WI38 (cell line): ENCODE results near the gene ZNF786.
"Not testable (repeated sequence)": the region's sequence is repeated elsewhere in the genome, so short reads cannot be mapped to it uniquely, and the experiment has no call there.

ENCODE experiments used
- H3K4me3 ChIP-seq: 2 replicates; pipeline ENCODE4 v1.5.1; 2011; ENCODE audit warnings: low read depth, mild to moderate bottlenecking, control low read depth, low read length
- TF ChIP-seq, protein P1 (sequence below): IDR thresholded peaks from 2 replicates; pipeline ENCODE4 v1.5.1; 2012; ENCODE audit warnings: low read depth, mild to moderate bottlenecking, control low read depth, low read length

ZNF786 gene

DNA sequence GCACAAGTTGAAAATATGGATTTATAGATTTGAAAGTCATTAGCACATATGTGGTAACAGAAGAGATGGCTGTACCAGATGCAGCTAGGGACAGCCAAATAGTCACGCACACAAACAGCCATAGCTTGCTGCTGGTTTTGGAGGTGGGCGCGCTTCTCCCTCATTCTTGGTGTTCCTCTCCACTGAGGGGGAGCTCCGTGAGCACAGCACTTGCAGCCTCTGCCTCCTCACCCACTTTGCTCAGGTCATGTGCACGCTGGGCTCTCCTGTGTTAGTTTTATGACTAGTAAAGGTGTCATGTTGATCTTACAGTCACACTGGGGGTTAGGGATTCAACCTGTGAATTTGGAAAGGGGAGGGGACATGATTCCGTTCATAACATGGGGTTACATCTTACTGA is 8.5 kb upstream of the ZNF786 start:
- TF ChIP-seq, protein P1, sequence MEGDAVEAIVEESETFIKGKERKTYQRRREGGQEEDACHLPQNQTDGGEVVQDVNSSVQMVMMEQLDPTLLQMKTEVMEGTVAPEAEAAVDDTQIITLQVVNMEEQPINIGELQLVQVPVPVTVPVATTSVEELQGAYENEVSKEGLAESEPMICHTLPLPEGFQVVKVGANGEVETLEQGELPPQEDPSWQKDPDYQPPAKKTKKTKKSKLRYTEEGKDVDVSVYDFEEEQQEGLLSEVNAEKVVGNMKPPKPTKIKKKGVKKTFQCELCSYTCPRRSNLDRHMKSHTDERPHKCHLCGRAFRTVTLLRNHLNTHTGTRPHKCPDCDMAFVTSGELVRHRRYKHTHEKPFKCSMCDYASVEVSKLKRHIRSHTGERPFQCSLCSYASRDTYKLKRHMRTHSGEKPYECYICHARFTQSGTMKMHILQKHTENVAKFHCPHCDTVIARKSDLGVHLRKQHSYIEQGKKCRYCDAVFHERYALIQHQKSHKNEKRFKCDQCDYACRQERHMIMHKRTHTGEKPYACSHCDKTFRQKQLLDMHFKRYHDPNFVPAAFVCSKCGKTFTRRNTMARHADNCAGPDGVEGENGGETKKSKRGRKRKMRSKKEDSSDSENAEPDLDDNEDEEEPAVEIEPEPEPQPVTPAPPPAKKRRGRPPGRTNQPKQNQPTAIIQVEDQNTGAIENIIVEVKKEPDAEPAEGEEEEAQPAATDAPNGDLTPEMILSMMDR, result no peak

DNA sequence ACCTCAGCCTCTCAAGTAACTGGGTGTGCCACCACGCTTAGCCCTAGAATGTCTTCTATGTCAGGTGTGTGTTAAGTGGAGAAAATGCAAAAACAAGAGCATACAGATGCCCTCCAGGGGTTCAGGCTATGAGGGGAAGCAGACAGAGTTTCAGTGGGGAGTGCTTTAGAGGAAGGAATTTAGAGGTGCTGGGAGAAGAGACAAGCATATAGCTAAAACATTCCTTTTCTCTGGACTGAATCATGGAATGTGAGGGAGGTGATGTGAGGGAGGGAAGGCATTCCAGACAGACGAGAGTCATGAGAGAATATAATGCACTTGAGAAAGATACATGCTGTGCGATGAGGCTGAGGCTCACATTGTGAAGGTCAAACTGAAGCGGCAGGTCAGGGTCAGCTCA is 6.6 kb upstream of the ZNF786 start:
- TF ChIP-seq, protein P1, result no peak
- H3K4me3 ChIP-seq, result no peak overlapping the region

More for the DNA sequence above, 8.5 kb upstream of the ZNF786 start:
- H3K4me3 ChIP-seq, result no peak overlapping the region

DNA sequence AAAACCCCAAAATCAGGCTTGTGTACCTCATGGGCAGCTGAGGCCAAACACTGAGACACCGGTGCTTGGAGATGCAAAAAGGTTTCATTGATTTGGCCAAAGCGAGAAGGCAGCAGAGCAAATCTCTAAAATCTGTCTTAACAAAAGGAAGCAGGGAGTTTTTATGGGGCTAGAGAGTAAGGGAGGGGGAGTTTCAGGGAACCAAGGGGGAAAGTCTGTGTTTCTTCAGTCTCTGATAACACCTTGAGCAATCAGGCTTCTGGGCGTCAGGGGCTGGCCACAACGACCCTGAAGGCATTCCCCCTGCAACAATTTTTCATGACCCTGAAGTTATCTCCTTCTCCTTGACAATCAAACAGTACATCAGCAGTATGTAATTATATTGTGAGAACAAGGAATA is 2.7 kb upstream of the ZNF786 start:
- TF ChIP-seq, protein P1, result no peak
- H3K4me3 ChIP-seq, result no peak overlapping the region

DNA sequence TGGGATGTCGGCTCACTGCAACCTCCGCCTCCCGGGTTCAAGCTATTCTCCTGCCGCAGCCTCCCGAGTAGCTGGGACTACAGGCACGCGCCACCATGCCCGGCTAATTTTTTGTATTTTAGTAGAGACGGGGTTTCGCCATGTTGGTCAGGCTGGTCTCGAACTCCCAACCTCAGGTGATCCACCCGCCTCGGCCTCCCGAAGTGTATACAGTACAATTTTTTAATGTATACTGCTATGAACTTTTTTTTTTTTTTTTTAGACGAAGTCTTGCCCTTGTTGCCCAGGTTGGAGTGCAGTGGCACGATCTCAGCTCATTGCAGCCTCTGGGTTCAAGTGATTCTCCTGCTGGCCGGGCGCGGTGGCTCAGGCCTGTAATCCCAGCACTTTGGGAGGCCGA is 1.7 kb upstream of the ZNF786 start:
- H3K4me3 ChIP-seq, result not testable (repeated sequence)

DNA sequence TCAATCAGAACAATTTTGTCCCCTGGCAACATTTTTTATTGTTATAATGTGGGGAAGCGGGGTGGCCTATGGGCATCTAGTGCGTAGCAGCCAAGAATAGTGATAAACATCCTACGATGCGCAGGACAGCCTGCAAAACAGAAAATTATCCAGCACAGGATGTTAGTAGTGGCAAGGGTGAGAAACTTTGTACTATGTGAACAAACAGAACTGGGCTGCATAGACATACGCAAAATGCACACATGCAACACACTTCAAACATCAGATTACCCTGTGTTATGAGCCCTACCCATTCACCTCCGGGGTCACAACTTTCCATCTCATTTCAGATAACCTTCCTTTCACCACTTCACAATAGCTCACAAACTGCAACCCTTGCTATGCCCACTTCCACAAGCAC is 3.1 kb downstream of the ZNF786 start:
- TF ChIP-seq, protein P1, result no peak
- H3K4me3 ChIP-seq, result no peak overlapping the region

DNA sequence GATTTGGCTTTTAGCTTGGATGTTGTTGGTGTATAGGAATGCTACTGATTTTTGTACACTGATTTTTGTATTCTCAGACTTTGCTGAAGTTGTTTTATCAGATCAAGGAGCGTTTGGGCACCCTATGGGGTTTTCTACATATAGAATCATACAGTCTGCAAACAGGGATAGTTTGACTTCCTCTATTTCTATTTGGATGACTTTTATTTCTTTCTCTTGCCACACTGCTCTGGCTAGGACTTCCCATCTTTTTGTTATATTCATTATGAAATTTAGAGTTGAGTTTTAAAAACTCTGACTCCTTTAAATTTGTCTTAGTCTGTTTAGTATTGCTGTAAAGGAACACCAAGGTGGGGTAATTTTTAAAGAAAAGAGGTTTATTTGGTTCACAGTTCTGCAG is 4.7 kb downstream of the ZNF786 start:
- TF ChIP-seq, protein P1, result no peak

DNA sequence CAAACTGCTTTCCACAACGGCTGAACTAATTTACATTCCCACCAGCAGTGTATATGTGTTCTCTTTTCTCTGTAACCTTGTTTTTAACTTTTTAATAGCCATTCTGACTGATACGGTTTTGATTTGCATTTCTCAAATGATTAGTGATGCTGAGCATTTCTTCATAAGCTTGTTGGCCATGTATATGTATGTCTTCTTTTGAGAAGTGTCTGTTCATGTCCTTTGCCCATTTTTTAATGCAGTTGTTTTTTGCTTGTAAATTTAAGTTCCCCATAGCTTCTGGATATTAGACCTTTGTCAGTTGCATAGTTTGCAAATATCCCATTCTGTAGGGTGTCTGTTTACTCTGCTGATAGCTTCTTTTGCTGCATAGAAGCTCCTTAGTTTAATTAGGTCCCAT is 6.1 kb downstream of the ZNF786 start:
- TF ChIP-seq, protein P1, result no peak
- H3K4me3 ChIP-seq, result no peak overlapping the region

More for the DNA sequence above, 4.7 kb downstream of the ZNF786 start:
- no peak overlapping the region for H3K4me3 ChIP-seq

DNA sequence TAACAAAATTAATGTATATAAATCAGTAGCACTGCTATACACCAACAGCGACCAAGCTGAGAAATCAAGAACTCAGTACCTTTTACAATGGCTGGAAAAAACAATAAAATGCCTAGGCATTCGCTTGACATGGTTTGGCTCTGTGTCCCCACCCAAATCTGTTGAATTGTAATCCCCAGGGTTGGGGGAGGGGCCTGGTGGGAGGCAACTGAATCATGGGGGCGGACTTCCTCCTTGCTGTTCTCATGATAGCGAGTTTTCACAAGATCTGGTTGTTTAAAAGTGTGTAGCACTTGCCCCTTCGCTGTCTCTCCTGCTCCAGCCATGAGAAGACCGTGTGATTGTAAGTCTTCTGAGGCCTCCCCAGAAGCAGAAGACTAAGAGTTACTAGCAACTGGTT is 8.6 kb downstream of the ZNF786 start:
- TF ChIP-seq, protein P1, result no peak
- no peak overlapping the region for H3K4me3 ChIP-seq
